Mononuclear cell (primary cell): ENCODE results near the gene PEX13. TPM values are rescaled to one million over a fixed set of nuclear protein-coding genes. Genes with fewer than 3 reads are reported as not detected.

Source experiments
- H3K27me3 ChIP-seq: 2 replicates; pipeline ENCODE4 v1.6.0; 2011; ENCODE audit warnings: low read length, control low read depth; ENCODE audit not compliant: insufficient read depth
- H3K4me1 ChIP-seq: 2 replicates; pipeline ENCODE4 v1.5.1; 2011; ENCODE audit warnings: mild to moderate bottlenecking, low read length, control low read depth; ENCODE audit not compliant: insufficient read depth
- H3K4me3 ChIP-seq: 2 replicates; pipeline ENCODE4 v1.5.1; 2011; ENCODE audit warnings: mild to moderate bottlenecking, low read length, moderate library complexity
- H3K9me3 ChIP-seq: 2 replicates; pipeline ENCODE4 v1.5.1; 2011; ENCODE audit warnings: low read depth, mild to moderate bottlenecking, control low read depth, low read length
- total RNA-seq: library from RNA; depleted of rRNA; stranded (reverse); fragments of >200 nt; gene quantifications from one replicate; pipeline ENCODE4 v1.2.3, GENCODE V29; 2012

PEX13 gene
- total RNA-seq, 1 donor: 32.1 TPM

DNA sequence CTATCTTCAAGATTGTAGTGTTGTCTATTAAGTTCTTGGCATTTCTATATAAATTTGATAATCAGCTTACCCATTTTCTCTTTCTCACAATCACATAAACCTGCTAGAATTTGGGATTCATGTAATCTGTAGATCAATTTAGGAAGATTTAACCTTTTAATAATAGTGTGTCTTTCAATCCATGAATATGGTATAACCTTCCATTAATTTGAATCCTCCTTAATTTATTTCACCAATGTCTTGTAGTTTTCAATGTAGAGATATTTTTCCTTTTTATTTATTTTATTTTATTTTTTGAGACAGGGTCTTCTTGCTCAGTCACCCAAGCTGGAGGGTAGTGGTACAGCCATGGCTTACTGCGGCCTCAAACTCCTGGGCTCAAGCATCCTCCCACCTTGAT, 68.4 kb downstream of the PEX13 start:
- H3K4me3 ChIP-seq: no peak overlapping the region
- no peaks in the 10 kb centered on the region for H3K27me3 ChIP-seq
- H3K9me3 ChIP-seq: no peaks in the 10 kb centered on the region
- no peaks in the 10 kb centered on the region for H3K4me1 ChIP-seq

GRCh38 chr2:61089797-61090196, 72.3 kb downstream of the PEX13 start:
- Histone ChIP-seq H3K9me3 (no peaks in the 10 kb centered on the region), H3K27me3 (no peaks in the 10 kb centered on the region), H3K4me3 (no peak overlapping the region), H3K4me1 (no peaks in the 10 kb centered on the region)

DNA sequence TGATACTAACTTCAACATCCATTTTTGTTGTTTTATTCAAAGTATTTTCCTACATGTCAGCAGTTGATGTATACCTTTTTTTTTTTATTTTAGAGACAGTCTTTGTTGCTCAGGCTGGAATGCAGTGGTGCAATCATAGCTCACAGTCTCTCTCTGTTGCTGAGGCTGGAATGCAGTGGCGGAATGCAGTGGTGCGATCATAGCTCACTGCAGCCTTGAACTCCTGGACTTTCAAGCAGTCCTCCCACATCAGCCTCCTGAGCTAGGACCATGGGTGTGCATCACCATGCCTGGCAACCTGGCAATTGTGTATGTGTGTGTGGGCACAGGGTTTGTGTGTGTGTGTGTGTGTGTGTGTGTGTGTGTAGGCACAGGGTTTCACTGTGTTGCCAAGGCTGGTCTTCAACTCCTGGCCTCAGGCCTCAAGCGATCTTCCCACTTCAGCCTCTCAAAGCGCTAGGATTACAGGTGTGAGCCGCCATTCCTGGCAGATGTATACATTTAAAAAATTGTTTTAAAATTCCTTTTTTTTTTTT, 72.9 kb downstream of the PEX13 start:
- Histone ChIP-seq H3K4me3 (no peak overlapping the region), H3K4me1 (no peaks in the 10 kb centered on the region), H3K27me3 (no peaks in the 10 kb centered on the region), H3K9me3 (no peaks in the 10 kb centered on the region)

GRCh38 chr2:61091485-61091884, 74.0 kb downstream of the PEX13 start:
- Histone ChIP-seq H3K27me3 (no peaks in the 10 kb centered on the region), H3K4me3 (no peak overlapping the region), H3K9me3 (no peaks in the 10 kb centered on the region), H3K4me1 (no peaks in the 10 kb centered on the region)

DNA sequence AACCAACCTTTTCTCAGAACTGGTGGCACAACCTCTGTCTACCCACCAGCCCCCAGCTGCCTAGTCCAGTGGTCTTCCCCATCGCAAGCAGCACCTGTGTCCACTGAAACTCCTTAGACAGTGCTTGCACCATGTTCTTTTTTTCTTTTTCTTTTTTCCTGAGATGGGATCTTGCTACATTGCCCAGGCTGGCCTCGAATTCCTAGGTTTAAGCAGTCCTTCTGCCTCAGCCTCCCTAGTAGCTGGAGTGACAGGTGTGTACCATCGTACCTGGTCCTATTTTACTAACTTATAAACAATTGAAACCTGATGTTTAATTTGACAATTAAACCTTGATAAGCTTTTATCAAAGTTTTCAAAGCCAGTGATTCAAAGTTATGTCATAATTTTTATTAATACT, 78.9 kb downstream of the PEX13 start:
- Histone ChIP-seq H3K4me1 (no peaks in the 10 kb centered on the region), H3K9me3 (no peaks in the 10 kb centered on the region), H3K4me3 (no peak overlapping the region), H3K27me3 (no peaks in the 10 kb centered on the region)

GRCh38 chr2:61100801-61101200, 83.3 kb downstream of the PEX13 start:
- H3K27me3 ChIP-seq: no peaks in the 10 kb centered on the region
- H3K4me3 ChIP-seq: no peak overlapping the region
- no peaks in the 10 kb centered on the region for H3K9me3 ChIP-seq
- H3K4me1 ChIP-seq: no peaks in the 10 kb centered on the region

Other genes with a start within 250 kb of the PEX13 start
- gene REL, start 136.1 kb upstream of the PEX13 start, total RNA-seq: 211 TPM
- gene PUS10, start 535 bp downstream of the PEX13 start, total RNA-seq: 3.6 TPM
- 4.4 TPM for gene SANBR, start 48.2 kb downstream of the PEX13 start, total RNA-seq
- 3.8 TPM for gene C2orf74, start 144.5 kb downstream of the PEX13 start, total RNA-seq